HG03457 (cell line): ENCODE measurements around the gene CYYR1.
"Not testable (repeated sequence)": the region's sequence is repeated elsewhere in the genome, so short reads cannot be mapped to it uniquely, and the experiment has no call there.

Experiments
- ATAC-seq: cut with Tn5 transposase; IDR thresholded peaks from one replicate; pipeline ENCODE4 v1.9.1; 2021; ENCODE audit warnings: moderate number of reproducible peaks; ENCODE audit not compliant: unreplicated experiment

Gene CYYR1

GRCh38 chr21:26491663-26492062 is 81.4 kb downstream of the CYYR1 start:
- ATAC-seq, result no peak

GRCh38 chr21:26490771-26491170 is 82.3 kb downstream of the CYYR1 start:
- no peak for ATAC-seq

- ATAC-seq, result no peak
These were observed 83.3 kb downstream of the CYYR1 start for GRCh38 chr21:26489781-26490180.

- no peak for ATAC-seq
These were observed 85.1 kb downstream of the CYYR1 start for GRCh38 chr21:26487981-26488480.

- no peak for ATAC-seq
These were observed 99.6 kb downstream of the CYYR1 start for GRCh38 chr21:26473471-26473870.

- no peak for ATAC-seq
These were observed 102.0 kb downstream of the CYYR1 start for GRCh38 chr21:26471099-26471471.

GRCh38 chr21:26470351-26471098 is 102.6 kb downstream of the CYYR1 start:
- ATAC-seq, result no peak

GRCh38 chr21:26469789-26470188 is 103.3 kb downstream of the CYYR1 start:
- ATAC-seq, result no peak

GRCh38 chr21:26465916-26466315 is 107.2 kb downstream of the CYYR1 start:
- no peak for ATAC-seq

- no peak for ATAC-seq
These were observed 111.6 kb downstream of the CYYR1 start for GRCh38 chr21:26461500-26461899.

- ATAC-seq, result no peak
These were observed 112.5 kb downstream of the CYYR1 start for GRCh38 chr21:26460621-26461020.

- ATAC-seq, result not testable (repeated sequence)
These were observed 114.2 kb downstream of the CYYR1 start for GRCh38 chr21:26458854-26459253.

GRCh38 chr21:26457817-26458216 is 115.3 kb downstream of the CYYR1 start:
- no peak for ATAC-seq

- no peak for ATAC-seq
These were observed 119.8 kb downstream of the CYYR1 start for GRCh38 chr21:26453267-26453666.

GRCh38 chr21:26451081-26451740 is 121.9 kb downstream of the CYYR1 start:
- no peak for ATAC-seq

- ATAC-seq, result no peak
These were observed 123.9 kb downstream of the CYYR1 start for GRCh38 chr21:26449161-26449560.

GRCh38 chr21:26448751-26449150 is 124.3 kb downstream of the CYYR1 start:
- ATAC-seq, result no peak

GRCh38 chr21:26447932-26448475 is 125.1 kb downstream of the CYYR1 start:
- no peak for ATAC-seq

GRCh38 chr21:26445440-26445839 is 127.6 kb downstream of the CYYR1 start:
- no peak for ATAC-seq

- no peak for ATAC-seq
These were observed 128.4 kb downstream of the CYYR1 start for GRCh38 chr21:26444646-26445045.

GRCh38 chr21:26443867-26444266 is 129.2 kb downstream of the CYYR1 start:
- ATAC-seq, result no peak

- ATAC-seq, result no peak
These were observed 129.8 kb downstream of the CYYR1 start for GRCh38 chr21:26443291-26443690.
